ENCODE data around the gene SORCS2.

DNA sequence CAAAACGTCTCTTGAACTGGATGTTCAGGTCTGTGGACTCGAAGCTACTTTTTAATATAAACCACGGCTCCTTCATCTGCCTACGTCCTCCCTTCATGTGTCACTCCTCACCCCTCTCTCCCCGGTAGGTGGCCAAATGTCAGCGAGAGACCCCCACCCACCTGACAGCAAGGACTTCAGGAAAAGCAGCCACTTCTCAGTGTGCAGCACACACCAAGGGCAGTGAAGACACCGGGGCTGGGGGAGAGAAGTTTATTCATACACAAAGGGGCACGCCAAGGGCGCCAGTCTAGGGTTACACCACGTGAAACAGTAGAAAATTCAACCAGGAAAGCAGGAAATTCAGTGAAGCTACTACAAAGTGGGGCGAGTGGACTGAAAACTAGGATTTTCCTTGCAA is 566.1 kb downstream of the SORCS2 start:
- TF ChIP-seq HHEX (CRISPR knock-in tag; IDR thresholded peaks at IDR 0.05) (no peak), SP1 (IDR thresholded peaks at IDR 0.05) (no peak), SP1 (CRISPR knock-in tag; IDR thresholded peaks at IDR 0.05) (no peak), JUND (CRISPR knock-in tag; IDR thresholded peaks at IDR 0.05) (no peak), TAF1 (CRISPR knock-in tag; IDR thresholded peaks at IDR 0.05) (no peak), SNRNP70 (IDR thresholded peaks at IDR 0.05; ENCODE audit: low read depth, low read length) (no peak), SETDB1 (CRISPR knock-in tag; IDR thresholded peaks at IDR 0.05; ENCODE audit: borderline replicate concordance) (no peak), ZNF468 (CRISPR knock-in tag; IDR thresholded peaks at IDR 0.05) (no peak), ZNF260 (CRISPR knock-in tag; IDR thresholded peaks at IDR 0.05; ENCODE audit: borderline replicate concordance, low read depth) (no peak), SP2 (CRISPR knock-in tag; IDR thresholded peaks at IDR 0.05) (no peak), MYC (CRISPR knock-in tag; IDR thresholded peaks at IDR 0.05; ENCODE audit: borderline replicate concordance) (no peak), EZH2 (conservative IDR thresholded peaks at IDR 0.05; ENCODE audit: low read depth, low read length) (no peak)
- TF ChIP-seq, protein P1, sequence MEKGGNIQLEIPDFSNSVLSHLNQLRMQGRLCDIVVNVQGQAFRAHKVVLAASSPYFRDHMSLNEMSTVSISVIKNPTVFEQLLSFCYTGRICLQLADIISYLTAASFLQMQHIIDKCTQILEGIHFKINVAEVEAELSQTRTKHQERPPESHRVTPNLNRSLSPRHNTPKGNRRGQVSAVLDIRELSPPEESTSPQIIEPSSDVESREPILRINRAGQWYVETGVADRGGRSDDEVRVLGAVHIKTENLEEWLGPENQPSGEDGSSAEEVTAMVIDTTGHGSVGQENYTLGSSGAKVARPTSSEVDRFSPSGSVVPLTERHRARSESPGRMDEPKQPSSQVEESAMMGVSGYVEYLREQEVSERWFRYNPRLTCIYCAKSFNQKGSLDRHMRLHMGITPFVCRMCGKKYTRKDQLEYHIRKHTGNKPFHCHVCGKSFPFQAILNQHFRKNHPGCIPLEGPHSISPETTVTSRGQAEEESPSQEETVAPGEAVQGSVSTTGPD (CRISPR knock-in tag; IDR thresholded peaks at IDR 0.05) = no peak
- TF ChIP-seq, protein P2, sequence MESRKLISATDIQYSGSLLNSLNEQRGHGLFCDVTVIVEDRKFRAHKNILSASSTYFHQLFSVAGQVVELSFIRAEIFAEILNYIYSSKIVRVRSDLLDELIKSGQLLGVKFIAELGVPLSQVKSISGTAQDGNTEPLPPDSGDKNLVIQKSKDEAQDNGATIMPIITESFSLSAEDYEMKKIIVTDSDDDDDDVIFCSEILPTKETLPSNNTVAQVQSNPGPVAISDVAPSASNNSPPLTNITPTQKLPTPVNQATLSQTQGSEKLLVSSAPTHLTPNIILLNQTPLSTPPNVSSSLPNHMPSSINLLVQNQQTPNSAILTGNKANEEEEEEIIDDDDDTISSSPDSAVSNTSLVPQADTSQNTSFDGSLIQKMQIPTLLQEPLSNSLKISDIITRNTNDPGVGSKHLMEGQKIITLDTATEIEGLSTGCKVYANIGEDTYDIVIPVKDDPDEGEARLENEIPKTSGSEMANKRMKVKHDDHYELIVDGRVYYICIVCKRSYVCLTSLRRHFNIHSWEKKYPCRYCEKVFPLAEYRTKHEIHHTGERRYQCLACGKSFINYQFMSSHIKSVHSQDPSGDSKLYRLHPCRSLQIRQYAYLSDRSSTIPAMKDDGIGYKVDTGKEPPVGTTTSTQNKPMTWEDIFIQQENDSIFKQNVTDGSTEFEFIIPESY (CRISPR knock-in tag; IDR thresholded peaks at IDR 0.05) = no peak
- TF ChIP-seq, protein P3, sequence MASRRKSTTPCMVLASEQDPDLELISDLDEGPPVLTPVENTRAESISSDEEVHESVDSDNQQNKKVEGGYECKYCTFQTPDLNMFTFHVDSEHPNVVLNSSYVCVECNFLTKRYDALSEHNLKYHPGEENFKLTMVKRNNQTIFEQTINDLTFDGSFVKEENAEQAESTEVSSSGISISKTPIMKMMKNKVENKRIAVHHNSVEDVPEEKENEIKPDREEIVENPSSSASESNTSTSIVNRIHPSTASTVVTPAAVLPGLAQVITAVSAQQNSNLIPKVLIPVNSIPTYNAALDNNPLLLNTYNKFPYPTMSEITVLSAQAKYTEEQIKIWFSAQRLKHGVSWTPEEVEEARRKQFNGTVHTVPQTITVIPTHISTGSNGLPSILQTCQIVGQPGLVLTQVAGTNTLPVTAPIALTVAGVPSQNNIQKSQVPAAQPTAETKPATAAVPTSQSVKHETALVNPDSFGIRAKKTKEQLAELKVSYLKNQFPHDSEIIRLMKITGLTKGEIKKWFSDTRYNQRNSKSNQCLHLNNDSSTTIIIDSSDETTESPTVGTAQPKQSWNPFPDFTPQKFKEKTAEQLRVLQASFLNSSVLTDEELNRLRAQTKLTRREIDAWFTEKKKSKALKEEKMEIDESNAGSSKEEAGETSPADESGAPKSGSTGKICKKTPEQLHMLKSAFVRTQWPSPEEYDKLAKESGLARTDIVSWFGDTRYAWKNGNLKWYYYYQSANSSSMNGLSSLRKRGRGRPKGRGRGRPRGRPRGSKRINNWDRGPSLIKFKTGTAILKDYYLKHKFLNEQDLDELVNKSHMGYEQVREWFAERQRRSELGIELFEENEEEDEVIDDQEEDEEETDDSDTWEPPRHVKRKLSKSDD (CRISPR knock-in tag; IDR thresholded peaks at IDR 0.05; ENCODE audit: low read depth) = no peak
